HUES64 (cell line): Measurements from ENCODE around the gene LSM2.

Experiments used
- H3K27ac ChIP-seq: 2 replicates; pipeline ENCODE4 v1.7.0; 2013; ENCODE audit warnings: low read depth, low read length, inconsistent platforms
- H3K27me3 ChIP-seq: 2 replicates; pipeline ENCODE4 v1.6.1; 2013; ENCODE audit warnings: mild to moderate bottlenecking, low read length; ENCODE audit not compliant: insufficient read depth
- H3K36me3 ChIP-seq: 2 replicates; pipeline ENCODE4 v1.6.1; 2013; ENCODE audit warnings: mild to moderate bottlenecking, low read length; ENCODE audit not compliant: insufficient read depth
- H3K4me1 ChIP-seq: 2 replicates; pipeline ENCODE4 v1.6.1; 2013; ENCODE audit warnings: mild to moderate bottlenecking, low read length, moderate library complexity; ENCODE audit not compliant: insufficient read depth
- H3K4me3 ChIP-seq: 2 replicates; pipeline ENCODE4 v1.5.1; 2013; ENCODE audit warnings: mild to moderate bottlenecking, low read length, moderate library complexity
- H3K9ac ChIP-seq: 2 replicates; pipeline ENCODE4 v1.6.1; 2013; ENCODE audit warnings: mild to moderate bottlenecking, low read depth, low read length
- H3K9me3 ChIP-seq: 2 replicates; pipeline ENCODE4 v1.6.1; 2013; ENCODE audit warnings: low read depth, low read length; ENCODE audit not compliant: insufficient read depth
- WGBS: fragments of 150-250, 120-280 bp; methylation state at CpG from one replicate; pipeline ENCODE4 v1.1.7; 2013; ENCODE audit warnings: missing lambda C conversion rate; 5-methylcytosine and 5-hydroxymethylcytosine counted together

LSM2 gene

DNA sequence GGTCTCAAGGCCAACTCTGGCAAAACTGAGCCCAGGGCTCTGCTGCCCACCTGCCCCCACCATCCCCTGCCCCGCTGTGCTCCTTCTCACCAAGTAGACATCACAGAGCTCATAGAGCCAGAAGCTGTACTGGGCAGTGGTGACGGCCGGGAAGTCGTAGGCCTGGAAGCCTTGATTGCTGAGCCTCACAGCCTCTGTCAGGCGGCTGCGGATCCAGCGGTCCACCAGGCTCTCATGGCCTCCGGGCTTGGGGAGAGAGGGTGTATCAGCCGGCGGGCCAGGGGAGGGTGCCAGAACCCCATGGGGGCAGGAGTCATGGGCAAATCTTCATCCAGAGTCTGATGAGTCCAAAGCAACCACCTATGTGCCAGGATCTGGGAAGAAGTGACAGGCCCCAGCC is 26.9 kb downstream of the LSM2 start:
- no peak overlapping the region for H3K4me3 ChIP-seq
- no peaks in the 10 kb centered on the region for H3K27me3 ChIP-seq
- H3K36me3 ChIP-seq = peaks cover 70% of the 10 kb centered on the region
- no peaks in the 10 kb centered on the region for H3K9me3 ChIP-seq
- no peak overlapping the region for H3K27ac ChIP-seq
- no peak overlapping the region for H3K9ac ChIP-seq
- H3K4me1 ChIP-seq = no peaks in the 10 kb centered on the region
- 96% methylated on average over 10 of the region's 10 CpGs for WGBS

- H3K27ac ChIP-seq = no peak overlapping the region
- no peak overlapping the region for H3K4me3 ChIP-seq
- 95% methylated on average over 43 of the region's 43 CpGs for WGBS
- no peaks in the 10 kb centered on the region for H3K4me1 ChIP-seq
- no peaks in the 10 kb centered on the region for H3K9me3 ChIP-seq
- H3K9ac ChIP-seq = no peak overlapping the region
- H3K27me3 ChIP-seq = no peaks in the 10 kb centered on the region
- H3K36me3 ChIP-seq = peaks cover 63% of the 10 kb centered on the region
Observed at GRCh38 chr6:31778999-31779885, 27.5 kb downstream of the LSM2 start.

- Histone ChIP-seq H3K36me3 (peaks cover 54% of the 10 kb centered on the region), H3K4me3 (no peak overlapping the region), H3K9ac (no peak overlapping the region), H3K4me1 (no peaks in the 10 kb centered on the region), H3K9me3 (no peaks in the 10 kb centered on the region), H3K27ac (no peak overlapping the region), H3K27me3 (no peaks in the 10 kb centered on the region)
- 92% methylated on average over 5 of the region's 5 CpGs for WGBS
Observed at GRCh38 chr6:31778193-31778592, 28.6 kb downstream of the LSM2 start.

DNA sequence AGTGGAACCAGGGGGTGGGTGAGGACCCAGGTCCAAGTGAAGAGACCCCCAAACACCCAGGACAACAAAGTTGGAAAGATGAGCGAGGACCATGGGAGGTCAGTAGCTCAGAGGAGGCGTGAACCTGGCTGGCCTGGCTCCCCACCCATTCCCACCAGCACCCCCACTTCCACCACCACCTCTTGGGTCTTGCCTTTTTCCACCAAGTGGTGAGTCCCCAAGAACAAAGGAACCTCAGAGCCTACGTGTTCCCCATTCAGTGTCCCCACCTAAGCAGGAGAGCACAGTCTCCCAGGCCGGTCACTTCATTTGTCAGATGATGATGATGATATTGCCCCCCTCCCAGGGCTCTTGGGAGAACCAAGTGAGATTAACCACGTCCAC is 29.1 kb downstream of the LSM2 start:
- Histone ChIP-seq H3K4me1 (no peaks in the 10 kb centered on the region), H3K9ac (no peak overlapping the region), H3K4me3 (no peak overlapping the region), H3K9me3 (no peaks in the 10 kb centered on the region), H3K27me3 (no peaks in the 10 kb centered on the region), H3K27ac (no peak overlapping the region), H3K36me3 (peaks cover 48% of the 10 kb centered on the region)
- 95% methylated on average over 5 of the region's 5 CpGs for WGBS

DNA sequence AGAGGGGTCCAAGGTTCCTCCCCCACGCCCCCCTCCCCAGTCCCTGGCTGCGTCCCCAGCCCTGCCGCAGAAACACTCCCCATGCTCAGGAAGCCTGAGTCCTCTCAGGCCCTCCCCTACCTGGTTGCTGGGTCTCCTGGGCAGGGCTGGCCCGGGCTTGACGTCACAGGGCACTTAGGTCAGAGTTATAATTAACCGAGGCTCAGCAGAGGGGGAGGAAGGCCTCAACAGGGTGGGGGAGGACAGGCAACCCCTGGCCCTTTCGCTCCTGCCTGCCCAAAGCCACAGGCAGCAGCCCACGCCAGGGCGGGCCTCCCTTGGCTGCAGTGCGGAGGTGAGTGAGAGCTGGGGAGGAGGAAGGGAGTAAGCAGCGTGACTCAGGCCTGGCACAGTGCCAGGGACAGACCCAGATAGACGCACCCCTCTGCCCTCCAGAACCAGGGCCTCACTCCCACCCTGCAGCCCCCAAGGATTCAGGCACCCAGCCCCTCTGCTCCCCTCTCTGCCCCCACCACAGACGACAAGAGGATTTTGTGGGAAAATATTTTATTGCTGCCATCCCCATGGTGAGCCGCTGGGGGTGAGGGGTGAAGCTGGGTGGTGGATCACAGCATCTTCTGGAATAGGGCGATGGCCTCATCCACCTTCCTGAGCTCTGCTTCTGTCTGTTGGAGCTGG is 29.6 kb downstream of the LSM2 start, which contains the start of gene VWA7:
Gene VWA7, minus strand, starts transcription at position 340 of the 678 bp plus-strand sequence. CDS start 549 bp downstream, outside the sequence.
- H3K27ac ChIP-seq = no peak within 1 kb of the TSS
- no peaks in the 10 kb centered on the region for H3K4me1 ChIP-seq
- no peak within 1 kb of the TSS for H3K4me3 ChIP-seq
- H3K36me3 ChIP-seq = peaks cover 43% of the 10 kb centered on the region
- H3K27me3 ChIP-seq = no peaks in the 10 kb centered on the region
- H3K9me3 ChIP-seq = no peaks in the 10 kb centered on the region
- WGBS = 50% methylated on average over 15 of the region's 15 CpGs
- no peak within 1 kb of the TSS; the same call in 1 of the 2 replicates for H3K9ac ChIP-seq

DNA sequence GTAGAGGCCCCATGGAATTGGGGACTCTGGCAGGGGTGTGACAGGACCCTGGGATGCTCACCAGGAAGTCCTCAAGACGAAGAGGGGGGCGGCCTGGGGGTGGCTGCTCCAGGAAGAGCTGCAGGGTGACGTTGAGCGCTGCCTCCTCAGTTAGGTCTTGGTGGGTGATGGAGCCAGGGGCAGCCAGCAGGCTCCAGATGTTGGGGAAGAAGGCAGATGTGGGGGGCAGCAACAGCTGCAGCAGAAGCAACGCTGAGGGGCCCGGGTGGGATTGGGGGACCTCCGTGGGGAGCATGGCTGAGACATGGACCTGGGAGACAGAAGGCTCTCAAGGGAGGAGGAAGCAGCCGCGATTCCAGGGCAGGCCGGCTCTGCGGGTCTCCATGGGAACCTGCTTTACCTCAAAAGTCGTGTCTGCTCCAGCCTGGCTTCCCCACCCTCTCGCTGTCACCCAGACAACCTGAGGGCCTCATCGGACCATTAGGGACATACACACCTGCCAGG is 30.2 kb downstream of the LSM2 start:
- Histone ChIP-seq H3K4me3 (no peak overlapping the region), H3K9ac (no peak overlapping the region; the same call in 1 of the 2 replicates)

DNA sequence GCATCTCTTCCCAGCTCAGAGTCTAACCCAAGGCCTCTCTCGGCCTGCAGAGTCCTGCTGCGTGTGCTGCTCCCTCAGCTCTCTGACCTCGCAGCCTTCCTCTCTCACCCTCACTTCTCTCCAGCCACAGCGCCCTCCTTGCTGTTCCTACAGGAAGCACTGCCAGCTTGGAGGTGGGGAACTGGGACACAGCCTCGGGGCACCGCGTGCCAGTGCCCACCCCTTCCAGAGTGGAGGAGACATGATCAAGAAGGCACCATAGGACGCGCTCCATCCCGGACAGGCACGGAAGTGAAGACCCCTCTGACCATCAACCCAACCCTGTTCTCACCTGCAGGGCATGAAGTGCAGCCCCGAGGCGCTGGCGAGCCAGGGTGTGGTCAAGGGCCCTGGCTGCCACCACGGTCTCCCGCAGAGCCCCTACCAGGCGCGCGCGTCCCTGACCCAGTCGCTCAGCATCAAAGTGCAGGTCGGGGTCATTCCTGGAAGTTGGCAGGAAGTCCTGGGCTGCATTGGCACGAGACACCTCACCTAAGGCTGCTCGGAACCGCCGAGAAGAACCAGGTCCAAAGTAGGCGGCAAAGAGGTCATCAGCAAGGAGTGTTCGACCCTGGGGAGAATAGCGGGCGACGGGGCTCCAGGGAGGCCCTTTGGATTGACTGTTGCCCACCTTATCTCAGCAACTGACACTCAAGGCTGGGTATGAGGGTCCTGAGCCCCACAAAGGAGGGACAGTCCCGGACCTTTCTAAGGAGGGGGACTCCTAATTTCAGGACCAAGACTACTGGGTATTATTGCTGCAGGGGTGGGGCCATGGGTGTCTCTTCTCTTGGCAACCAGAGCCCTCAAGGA is 30.9 kb downstream of the LSM2 start:
- peaks cover 30% of the 10 kb centered on the region for H3K36me3 ChIP-seq
- H3K9ac ChIP-seq = no peak overlapping the region
- WGBS = 93% methylated on average over 32 of the region's 32 CpGs
- no peak overlapping the region for H3K27ac ChIP-seq
- H3K4me1 ChIP-seq = no peaks in the 10 kb centered on the region
- H3K27me3 ChIP-seq = no peaks in the 10 kb centered on the region
- H3K4me3 ChIP-seq = no peak overlapping the region
- no peaks in the 10 kb centered on the region for H3K9me3 ChIP-seq

More for the DNA sequence above, 30.2 kb downstream of the LSM2 start:
- Histone ChIP-seq H3K36me3 (peaks cover 37% of the 10 kb centered on the region), H3K27ac (no peak overlapping the region), H3K4me1 (no peaks in the 10 kb centered on the region), H3K9me3 (no peaks in the 10 kb centered on the region), H3K27me3 (no peaks in the 10 kb centered on the region)
- 66% methylated on average over 14 of the region's 14 CpGs for WGBS

DNA sequence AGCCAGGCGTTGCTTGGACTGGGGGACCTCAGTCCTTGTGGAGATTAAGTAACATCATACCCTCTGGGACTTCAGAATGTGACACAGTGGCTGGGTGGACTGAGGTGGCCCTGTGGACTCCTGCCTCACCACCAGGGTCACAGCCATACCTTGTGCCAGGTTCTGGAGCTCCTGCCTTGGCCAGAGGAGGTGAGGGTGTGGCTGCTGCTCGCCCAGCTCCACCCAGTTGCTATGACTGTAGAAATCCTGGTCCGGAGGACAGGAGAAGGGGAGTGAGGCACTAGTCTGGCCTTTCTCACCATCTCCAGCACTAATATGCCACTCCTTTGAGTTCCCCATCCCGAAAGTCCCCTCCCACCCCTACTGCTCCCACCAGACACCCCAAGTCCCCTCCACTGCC is 31.6 kb downstream of the LSM2 start:
- Histone ChIP-seq H3K27me3 (no peaks in the 10 kb centered on the region), H3K9me3 (no peaks in the 10 kb centered on the region), H3K27ac (no peak overlapping the region), H3K36me3 (peaks cover 23% of the 10 kb centered on the region), H3K4me3 (no peak overlapping the region), H3K9ac (no peak overlapping the region), H3K4me1 (no peaks in the 10 kb centered on the region)
- 82% methylated on average over 4 of the region's 4 CpGs for WGBS

- WGBS = 94% methylated on average over 4 of the region's 4 CpGs
- no peak overlapping the region for H3K9ac ChIP-seq
Observed at GRCh38 chr6:31771992-31772358, 34.8 kb downstream of the LSM2 start.

DNA sequence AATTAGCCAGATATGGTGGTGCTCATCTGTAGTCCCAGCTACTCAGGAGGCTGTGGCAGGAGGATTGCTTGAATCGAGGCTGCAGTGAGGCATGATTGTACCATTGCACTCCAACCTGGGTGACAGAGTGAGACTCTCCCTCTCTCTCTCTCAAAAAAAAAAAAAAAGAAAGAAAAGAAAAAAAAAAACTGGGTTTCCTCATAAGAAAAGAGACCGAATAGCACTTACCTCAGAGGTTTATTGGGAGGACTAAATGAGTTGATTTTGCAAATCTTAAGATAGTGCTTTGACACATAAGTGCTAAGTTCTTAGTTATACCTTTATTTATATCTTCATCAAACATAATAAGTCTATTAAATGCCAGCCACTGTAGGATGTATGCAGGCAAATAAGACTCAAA is 35.9 kb downstream of the LSM2 start:
- Histone ChIP-seq H3K36me3 (no peaks in the 10 kb centered on the region), H3K4me3 (no peak overlapping the region), H3K9ac (no peak overlapping the region), H3K4me1 (peaks cover 4% of the 10 kb centered on the region; the same call in 1 of the 2 replicates), H3K27me3 (no peaks in the 10 kb centered on the region), H3K9me3 (no peaks in the 10 kb centered on the region), H3K27ac (no peak overlapping the region)
- WGBS = 94% methylated on average over 2 of the region's 2 CpGs

More at GRCh38 chr6:31771992-31772358, 34.8 kb downstream of the LSM2 start:
- no peak overlapping the region for H3K4me3 ChIP-seq
- no peak overlapping the region for H3K27ac ChIP-seq
- H3K4me1 ChIP-seq = no peaks in the 10 kb centered on the region
- no peaks in the 10 kb centered on the region for H3K27me3 ChIP-seq
- no peaks in the 10 kb centered on the region for H3K36me3 ChIP-seq
- H3K9me3 ChIP-seq = no peaks in the 10 kb centered on the region
